ENCODE data around the gene GFI1. TPM values are rescaled to one million over a fixed set of nuclear protein-coding genes. Genes with fewer than 3 reads are reported as not detected.
A peak's percentile ranks its signal among the peaks of the same experiment; 100 is the strongest.

Gene GFI1
- total RNA-seq, 1 experiment from 2014 or later = 0.35 TPM

DNA sequence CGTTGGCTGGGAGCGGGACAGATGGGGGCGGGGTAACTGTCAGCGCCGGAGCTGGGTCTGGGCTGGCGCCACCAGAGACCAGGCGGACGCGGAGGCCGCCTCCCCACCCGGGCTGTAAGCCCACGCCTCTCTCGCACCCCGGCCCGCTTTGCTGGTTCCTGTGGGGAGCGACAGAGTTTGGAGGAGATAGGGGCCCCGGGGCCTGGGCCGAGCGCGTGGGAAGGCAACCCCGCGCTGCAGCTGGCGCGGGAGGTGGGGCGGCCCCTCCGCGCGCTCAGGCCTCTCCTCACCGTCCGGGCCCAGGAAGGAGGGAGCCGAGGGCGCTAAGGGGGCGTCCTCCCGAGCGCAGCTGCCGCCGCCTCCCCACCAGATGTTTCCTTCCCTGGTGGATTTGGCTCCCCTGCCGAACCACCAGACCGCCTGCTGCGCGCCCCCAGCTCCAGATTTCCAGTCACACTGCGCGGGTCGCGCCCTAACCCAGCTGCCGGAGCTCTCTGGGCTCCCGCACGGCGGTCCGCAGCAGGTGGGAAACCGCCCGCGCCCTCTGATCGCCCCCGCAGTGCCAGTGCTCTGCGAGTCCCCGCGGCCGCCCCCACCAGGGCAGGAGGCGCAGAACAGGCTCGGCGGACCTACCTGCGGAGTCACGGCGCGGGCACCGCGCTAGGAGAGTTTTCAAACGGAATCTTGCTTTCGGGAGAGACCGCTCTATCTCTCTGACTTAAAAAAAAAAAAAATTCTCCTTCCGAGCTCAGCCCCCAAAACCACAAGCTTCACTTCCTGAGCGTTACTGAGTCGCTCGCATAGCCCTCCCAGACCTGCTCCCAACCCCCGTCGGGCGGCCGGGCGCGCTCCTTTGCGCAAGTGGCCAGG lies 1.1 kb downstream of the GFI1 start:
- peaks cover 96% of the 10 kb centered on the region for H3K27me3 Mint-ChIP-seq (ENCODE audit: low read depth)
- ATAC-seq = peak; percentile 8
- DNase-seq (ENCODE audit: low spot score) = peak; percentile 80
- TF ChIP-seq, protein P1, sequence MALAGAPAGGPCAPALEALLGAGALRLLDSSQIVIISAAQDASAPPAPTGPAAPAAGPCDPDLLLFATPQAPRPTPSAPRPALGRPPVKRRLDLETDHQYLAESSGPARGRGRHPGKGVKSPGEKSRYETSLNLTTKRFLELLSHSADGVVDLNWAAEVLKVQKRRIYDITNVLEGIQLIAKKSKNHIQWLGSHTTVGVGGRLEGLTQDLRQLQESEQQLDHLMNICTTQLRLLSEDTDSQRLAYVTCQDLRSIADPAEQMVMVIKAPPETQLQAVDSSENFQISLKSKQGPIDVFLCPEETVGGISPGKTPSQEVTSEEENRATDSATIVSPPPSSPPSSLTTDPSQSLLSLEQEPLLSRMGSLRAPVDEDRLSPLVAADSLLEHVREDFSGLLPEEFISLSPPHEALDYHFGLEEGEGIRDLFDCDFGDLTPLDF (CRISPR knock-in tag; IDR thresholded peaks at IDR 0.05) = no peak
- peak; percentile 84 for TF ChIP-seq ZNF423 (CRISPR knock-in tag; IDR thresholded peaks at IDR 0.05)
- TF ChIP-seq, protein P2, sequence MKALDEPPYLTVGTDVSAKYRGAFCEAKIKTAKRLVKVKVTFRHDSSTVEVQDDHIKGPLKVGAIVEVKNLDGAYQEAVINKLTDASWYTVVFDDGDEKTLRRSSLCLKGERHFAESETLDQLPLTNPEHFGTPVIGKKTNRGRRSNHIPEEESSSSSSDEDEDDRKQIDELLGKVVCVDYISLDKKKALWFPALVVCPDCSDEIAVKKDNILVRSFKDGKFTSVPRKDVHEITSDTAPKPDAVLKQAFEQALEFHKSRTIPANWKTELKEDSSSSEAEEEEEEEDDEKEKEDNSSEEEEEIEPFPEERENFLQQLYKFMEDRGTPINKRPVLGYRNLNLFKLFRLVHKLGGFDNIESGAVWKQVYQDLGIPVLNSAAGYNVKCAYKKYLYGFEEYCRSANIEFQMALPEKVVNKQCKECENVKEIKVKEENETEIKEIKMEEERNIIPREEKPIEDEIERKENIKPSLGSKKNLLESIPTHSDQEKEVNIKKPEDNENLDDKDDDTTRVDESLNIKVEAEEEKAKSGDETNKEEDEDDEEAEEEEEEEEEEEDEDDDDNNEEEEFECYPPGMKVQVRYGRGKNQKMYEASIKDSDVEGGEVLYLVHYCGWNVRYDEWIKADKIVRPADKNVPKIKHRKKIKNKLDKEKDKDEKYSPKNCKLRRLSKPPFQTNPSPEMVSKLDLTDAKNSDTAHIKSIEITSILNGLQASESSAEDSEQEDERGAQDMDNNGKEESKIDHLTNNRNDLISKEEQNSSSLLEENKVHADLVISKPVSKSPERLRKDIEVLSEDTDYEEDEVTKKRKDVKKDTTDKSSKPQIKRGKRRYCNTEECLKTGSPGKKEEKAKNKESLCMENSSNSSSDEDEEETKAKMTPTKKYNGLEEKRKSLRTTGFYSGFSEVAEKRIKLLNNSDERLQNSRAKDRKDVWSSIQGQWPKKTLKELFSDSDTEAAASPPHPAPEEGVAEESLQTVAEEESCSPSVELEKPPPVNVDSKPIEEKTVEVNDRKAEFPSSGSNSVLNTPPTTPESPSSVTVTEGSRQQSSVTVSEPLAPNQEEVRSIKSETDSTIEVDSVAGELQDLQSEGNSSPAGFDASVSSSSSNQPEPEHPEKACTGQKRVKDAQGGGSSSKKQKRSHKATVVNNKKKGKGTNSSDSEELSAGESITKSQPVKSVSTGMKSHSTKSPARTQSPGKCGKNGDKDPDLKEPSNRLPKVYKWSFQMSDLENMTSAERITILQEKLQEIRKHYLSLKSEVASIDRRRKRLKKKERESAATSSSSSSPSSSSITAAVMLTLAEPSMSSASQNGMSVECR (CRISPR knock-in tag; IDR thresholded peaks at IDR 0.05; ENCODE audit: borderline replicate concordance) = 0 out of 2 replicates have a peak, but pooled peaks have one; percentile 12
- TF ChIP-seq, protein P3, sequence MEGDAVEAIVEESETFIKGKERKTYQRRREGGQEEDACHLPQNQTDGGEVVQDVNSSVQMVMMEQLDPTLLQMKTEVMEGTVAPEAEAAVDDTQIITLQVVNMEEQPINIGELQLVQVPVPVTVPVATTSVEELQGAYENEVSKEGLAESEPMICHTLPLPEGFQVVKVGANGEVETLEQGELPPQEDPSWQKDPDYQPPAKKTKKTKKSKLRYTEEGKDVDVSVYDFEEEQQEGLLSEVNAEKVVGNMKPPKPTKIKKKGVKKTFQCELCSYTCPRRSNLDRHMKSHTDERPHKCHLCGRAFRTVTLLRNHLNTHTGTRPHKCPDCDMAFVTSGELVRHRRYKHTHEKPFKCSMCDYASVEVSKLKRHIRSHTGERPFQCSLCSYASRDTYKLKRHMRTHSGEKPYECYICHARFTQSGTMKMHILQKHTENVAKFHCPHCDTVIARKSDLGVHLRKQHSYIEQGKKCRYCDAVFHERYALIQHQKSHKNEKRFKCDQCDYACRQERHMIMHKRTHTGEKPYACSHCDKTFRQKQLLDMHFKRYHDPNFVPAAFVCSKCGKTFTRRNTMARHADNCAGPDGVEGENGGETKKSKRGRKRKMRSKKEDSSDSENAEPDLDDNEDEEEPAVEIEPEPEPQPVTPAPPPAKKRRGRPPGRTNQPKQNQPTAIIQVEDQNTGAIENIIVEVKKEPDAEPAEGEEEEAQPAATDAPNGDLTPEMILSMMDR (IDR thresholded peaks at IDR 0.05) = peak; percentile 20; the same call in 1 of the 2 replicates
- no peak for TF ChIP-seq CBFB (CRISPR knock-in tag; IDR thresholded peaks at IDR 0.05; ENCODE audit: low read depth)
- 0 out of 2 replicates have a peak, but pooled peaks have one; percentile 7 for TF ChIP-seq KAT7 (CRISPR knock-in tag; IDR thresholded peaks at IDR 0.05; ENCODE audit: borderline replicate concordance)
- H3K27ac Mint-ChIP-seq = no peak overlapping the region
- peaks cover 35% of the 10 kb centered on the region for H3K4me1 Mint-ChIP-seq
- H3K9me3 Mint-ChIP-seq = no peaks in the 10 kb centered on the region
- H3K36me3 Mint-ChIP-seq = no peaks in the 10 kb centered on the region; the same call in 1 of the 2 replicates
- ChIA-PET CTCF (interaction anchor here (0.7 to 2.7 kb wide), 7 partner anchors 11 to 333 kb away, joined by 3 to 11 read pairs (median 4); no protein-coding TSS in a partner anchor), POLR2A (no interaction called here)
- H3K4me3 Mint-ChIP-seq = peak overlapping the region; percentile 77

DNA sequence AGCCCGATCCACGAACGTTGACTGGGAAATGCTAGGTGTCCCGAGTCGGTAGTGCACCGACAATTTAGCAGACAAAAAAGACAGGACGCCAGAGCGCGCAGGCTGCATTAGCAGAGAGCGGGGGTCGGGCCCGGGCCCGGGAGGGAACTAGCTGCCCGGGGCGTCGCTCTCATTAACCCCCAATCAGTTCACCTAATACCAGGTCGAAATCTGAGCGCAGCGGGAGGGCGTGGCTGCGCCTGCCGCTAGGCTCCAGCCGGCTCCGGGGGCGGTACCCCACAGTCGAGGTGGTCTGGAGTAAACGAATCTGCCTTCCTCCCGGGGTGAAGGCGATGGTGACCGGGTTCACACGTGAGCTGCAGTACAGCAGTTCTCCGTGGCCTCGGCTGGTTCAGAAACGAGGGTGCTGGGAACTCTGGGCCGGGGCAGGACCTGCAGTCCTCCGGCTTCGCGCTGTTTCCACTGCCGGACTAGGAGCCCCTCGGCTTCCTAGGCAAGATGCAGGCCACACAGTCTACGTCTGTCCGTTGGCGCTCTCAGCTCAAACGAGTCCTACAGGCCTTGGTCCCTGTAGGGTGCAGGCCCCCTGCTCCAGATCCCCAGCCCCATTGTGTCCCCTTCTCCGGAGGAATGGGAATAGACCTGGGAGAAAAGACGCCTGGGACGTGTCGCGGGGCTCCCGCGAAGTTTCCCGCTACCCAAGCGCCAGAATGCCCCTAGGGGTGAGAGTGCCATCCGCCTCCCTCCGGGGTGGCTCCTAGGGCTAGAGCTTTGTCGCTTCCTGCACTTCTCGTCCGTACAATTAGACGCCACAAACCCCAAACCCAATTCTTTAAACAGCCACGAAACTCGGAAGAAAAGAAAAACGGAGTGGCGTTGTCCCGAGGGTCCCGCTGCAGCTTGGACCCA lies 2.0 kb downstream of the GFI1 start:
- ATAC-seq (peak; percentile 6), DNase-seq (ENCODE audit: low spot score) (peak; percentile 66)
- no peak overlapping the region for H3K27ac Mint-ChIP-seq
- H3K36me3 Mint-ChIP-seq = peaks cover 3% of the 10 kb centered on the region
- H3K4me1 Mint-ChIP-seq = peaks cover 41% of the 10 kb centered on the region
- peak overlapping the region; percentile 77 for H3K4me3 Mint-ChIP-seq
- ChIA-PET CTCF (interaction anchor here (0.7 to 2.7 kb wide), 6 partner anchors 10 to 334 kb away, joined by 3 to 11 read pairs (median 6); no protein-coding TSS in a partner anchor), POLR2A (no interaction called here)
- H3K27me3 Mint-ChIP-seq (ENCODE audit: low read depth) = peaks cover 99% of the 10 kb centered on the region
- TF ChIP-seq ZNF423 (CRISPR knock-in tag; IDR thresholded peaks at IDR 0.05) = 0 out of 2 replicates have a peak, but pooled peaks have one; percentile 7
- no peak for TF ChIP-seq ESRRA (CRISPR knock-in tag; IDR thresholded peaks at IDR 0.05; ENCODE audit: borderline replicate concordance)
- TF ChIP-seq, protein P4, sequence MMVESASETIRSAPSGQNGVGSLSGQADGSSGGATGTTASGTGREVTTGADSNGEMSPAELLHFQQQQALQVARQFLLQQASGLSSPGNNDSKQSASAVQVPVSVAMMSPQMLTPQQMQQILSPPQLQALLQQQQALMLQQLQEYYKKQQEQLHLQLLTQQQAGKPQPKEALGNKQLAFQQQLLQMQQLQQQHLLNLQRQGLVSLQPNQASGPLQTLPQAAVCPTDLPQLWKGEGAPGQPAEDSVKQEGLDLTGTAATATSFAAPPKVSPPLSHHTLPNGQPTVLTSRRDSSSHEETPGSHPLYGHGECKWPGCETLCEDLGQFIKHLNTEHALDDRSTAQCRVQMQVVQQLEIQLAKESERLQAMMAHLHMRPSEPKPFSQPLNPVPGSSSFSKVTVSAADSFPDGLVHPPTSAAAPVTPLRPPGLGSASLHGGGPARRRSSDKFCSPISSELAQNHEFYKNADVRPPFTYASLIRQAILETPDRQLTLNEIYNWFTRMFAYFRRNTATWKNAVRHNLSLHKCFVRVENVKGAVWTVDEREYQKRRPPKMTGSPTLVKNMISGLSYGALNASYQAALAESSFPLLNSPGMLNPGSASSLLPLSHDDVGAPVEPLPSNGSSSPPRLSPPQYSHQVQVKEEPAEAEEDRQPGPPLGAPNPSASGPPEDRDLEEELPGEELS (CRISPR knock-in tag; IDR thresholded peaks at IDR 0.05) = no peak
- no peak for TF ChIP-seq SMAD4 (CRISPR knock-in tag; IDR thresholded peaks at IDR 0.05)
- TF ChIP-seq ZBTB21 (CRISPR knock-in tag; IDR thresholded peaks at IDR 0.05; ENCODE audit: borderline replicate concordance) = no peak
- no peak for TF ChIP-seq ZNF671 (CRISPR knock-in tag; IDR thresholded peaks at IDR 0.05)
- H3K9me3 Mint-ChIP-seq = no peaks in the 10 kb centered on the region

Measured in WTC11 (cell line).